H1 (cell line): ENCODE results near the gene GUCY1A1. TPM values are rescaled to one million over a fixed set of nuclear protein-coding genes. Genes with fewer than 3 reads are reported as not detected.

ENCODE experiments used
- CTCF ChIA-PET: fragments of 300-600 bp; sonication (Branson Sonifier 250); formaldehyde crosslinking; loops from one replicate; lab custom pipeline; 2021; ENCODE audit not compliant: partially characterized antibody; lab: Charles Lee
- POLR2A ChIA-PET: fragments of 300-600 bp; sonication (Branson Sonifier 250); formaldehyde crosslinking; loops from one replicate; lab custom pipeline; 2021; ENCODE audit warnings: inconsistent platforms; ENCODE audit not compliant: partially characterized antibody; lab: Charles Lee
- DNase-seq, 2 experiments: peaks; one replicate each; pipeline versions ENCODE4 v3.0.0 to v3.0.0-alpha.2; 2010 to 2022; ENCODE audit warnings: low spot score in 2 of 2, low read depth in 1 of 2, mixed read lengths in 1 of 2
- FAIRE-seq: peaks from 2 replicates; lab custom pipeline; 2011; peaks lifted over from hg19 to GRCh38; lab: Jason Lieb, UNC
- H2AFZ ChIP-seq: 2 replicates; pipeline ENCODE4 v1.8.1; 2012; ENCODE audit warnings: low read length, inconsistent platforms
- H2AK5ac ChIP-seq: 2 replicates; pipeline ENCODE4 v1.6.1; 2013; ENCODE audit warnings: low read depth, low read length
- H2BK120ac ChIP-seq: replicated peaks from 2 replicates; pipeline ENCODE3; 2013; ENCODE audit warnings: low read depth, low read length, inconsistent platforms
- H2BK12ac ChIP-seq: 2 replicates; pipeline ENCODE4 v1.6.1; 2013; ENCODE audit warnings: low read depth, low read length
- H2BK15ac ChIP-seq: 2 replicates; pipeline ENCODE4 v1.6.1; 2013; ENCODE audit warnings: low read length
- H2BK20ac ChIP-seq: 2 replicates; pipeline ENCODE4 v1.6.1; 2013; ENCODE audit warnings: low read length
- H2BK5ac ChIP-seq: 2 replicates; pipeline ENCODE4 v1.6.1; 2013; ENCODE audit warnings: low read depth, low read length
- H3K14ac ChIP-seq: 2 replicates; pipeline ENCODE4 v1.6.1; 2013; ENCODE audit warnings: inconsistent platforms; ENCODE audit not compliant: insufficient read length
- H3K18ac ChIP-seq: 2 replicates; pipeline ENCODE4 v1.6.1; 2013; ENCODE audit warnings: low read length; ENCODE audit errors: extremely low read depth
- H3K23ac ChIP-seq: 2 replicates; pipeline ENCODE4 v1.6.1; 2013; ENCODE audit warnings: inconsistent platforms; ENCODE audit not compliant: insufficient read length
- H3K23me2 ChIP-seq: 2 replicates; pipeline ENCODE4 v1.6.1; 2013; ENCODE audit warnings: low read depth, low read length
- H3K27ac ChIP-seq: 2 replicates; pipeline ENCODE4 v1.6.1; 2011; ENCODE audit warnings: low read depth, low read length, inconsistent platforms
- H3K27me3 ChIP-seq, 4 experiments: replicated peaks in 1 of 4; 1 replicate in 1 of 4; 2 replicates in 3 of 4; pipeline versions ENCODE4 v1.6.1 to v1.8.1; 2011 to 2013; ENCODE audit warnings: low read length in 3 of 4, mild to moderate bottlenecking in 3 of 4, inconsistent platforms in 2 of 4, mixed read lengths in 2 of 4, moderate library complexity in 1 of 4; ENCODE audit not compliant: control insufficient read depth in 3 of 4, insufficient read depth in 3 of 4; ENCODE audit errors: extremely low read depth in 1 of 4
- H3K36me3 ChIP-seq, 4 experiments: 2 replicates each; pipeline versions ENCODE4 v1.6.1 to v1.8.1; 2011 to 2013; ENCODE audit warnings: mild to moderate bottlenecking in 4 of 4, low read length in 3 of 4, moderate library complexity in 2 of 4, control low read depth in 1 of 4, inconsistent platforms in 1 of 4; ENCODE audit not compliant: insufficient read depth in 4 of 4, control insufficient read depth in 2 of 4
- H3K4ac ChIP-seq: replicated peaks from 2 replicates; pipeline ENCODE3; 2013; ENCODE audit warnings: low read length, low read depth, mixed read lengths, inconsistent platforms; ENCODE audit not compliant: insufficient read length
- H3K4me1 ChIP-seq, 4 experiments: replicated peaks in 1 of 4; 1 replicate in 1 of 4; 2 replicates in 3 of 4; pipeline versions ENCODE4 v1.6.1 to v1.8.1; 2011 to 2013; ENCODE audit warnings: low read length in 3 of 4, inconsistent platforms in 2 of 4, mixed read lengths in 1 of 4; ENCODE audit not compliant: insufficient read depth in 4 of 4, control insufficient read depth in 3 of 4
- H3K4me2 ChIP-seq, 2 experiments: 2 replicates each; pipeline versions ENCODE4 v1.6.1 to v1.8.1; 2011 to 2013; ENCODE audit warnings: low read depth in 2 of 2, low read length in 2 of 2, control low read depth in 1 of 2, inconsistent platforms in 1 of 2, mild to moderate bottlenecking in 1 of 2; ENCODE audit not compliant: insufficient read depth in 1 of 2
- H3K4me3 ChIP-seq, 4 experiments: fragments of 200-600, 300-600 bp in 1 of 4; sonication (generic), shearing (Covaris generic), sonication (Bioruptor Twin) in 1 of 4; 2 replicates each; pipeline versions ENCODE4 v1.5.1 to v1.8.1; 2011 to 2016; ENCODE audit warnings: low read length in 4 of 4, low read depth in 3 of 4, control low read depth in 2 of 4, inconsistent platforms in 2 of 4, mild to moderate bottlenecking in 2 of 4, mixed read lengths in 1 of 4, moderate library complexity in 1 of 4; ENCODE audit not compliant: insufficient read depth in 2 of 4; ENCODE audit errors: extremely low read depth in 1 of 4
- H3K56ac ChIP-seq: replicated peaks from 2 replicates; pipeline ENCODE3; 2013; ENCODE audit warnings: low read depth, mild to moderate bottlenecking, mixed read lengths, low read length, inconsistent platforms; ENCODE audit not compliant: insufficient read length
- H3K79me1 ChIP-seq: 2 replicates; pipeline ENCODE4 v1.6.1; 2013; ENCODE audit warnings: low read depth, low read length, control low read depth
- H3K79me2 ChIP-seq, 2 experiments: 2 replicates each; pipeline versions ENCODE4 v1.6.1 to v1.8.1; 2012 to 2013; ENCODE audit warnings: low read length in 2 of 2, mild to moderate bottlenecking in 2 of 2, inconsistent platforms in 1 of 2; ENCODE audit not compliant: insufficient read depth in 2 of 2, control insufficient read depth in 1 of 2
- H3K9ac ChIP-seq, 4 experiments: replicated peaks in 1 of 4; 1 replicate in 1 of 4; 2 replicates in 3 of 4; pipeline versions ENCODE4 v1.6.1 to v1.8.1; 2011 to 2013; ENCODE audit warnings: low read depth in 3 of 4, low read length in 3 of 4, control low read depth in 2 of 4, mild to moderate bottlenecking in 2 of 4, moderate library complexity in 2 of 4, inconsistent platforms in 1 of 4; ENCODE audit errors: extremely low read depth in 1 of 4
- H3K9me3 ChIP-seq, 2 experiments: 2 replicates each; pipeline versions ENCODE4 v1.6.1 to v1.8.1; 2012 to 2013; ENCODE audit warnings: mild to moderate bottlenecking in 2 of 2, moderate library complexity in 2 of 2, control low read depth in 1 of 2, inconsistent platforms in 1 of 2, low read depth in 1 of 2, low read length in 1 of 2, mixed read lengths in 1 of 2; ENCODE audit not compliant: insufficient read depth in 2 of 2
- H4K20me1 ChIP-seq, 2 experiments: replicated peaks in 1 of 2; 2 replicates each; pipeline versions ENCODE3 to v1.8.1; 2011 to 2013; ENCODE audit warnings: inconsistent platforms in 2 of 2, low read length in 2 of 2, mild to moderate bottlenecking in 1 of 2; ENCODE audit not compliant: insufficient read depth in 2 of 2, control insufficient read depth in 1 of 2
- H4K5ac ChIP-seq: 2 replicates; pipeline ENCODE4 v1.6.1; 2013; ENCODE audit warnings: low read length, low read depth, mixed read lengths, inconsistent platforms; ENCODE audit not compliant: insufficient read length
- H4K8ac ChIP-seq: 2 replicates; pipeline ENCODE4 v1.8.0; 2013; ENCODE audit warnings: mild to moderate bottlenecking, moderate library complexity, low read length, inconsistent platforms; ENCODE audit not compliant: insufficient read depth; ENCODE audit errors: extremely low read depth
- H4K91ac ChIP-seq: replicated peaks from 2 replicates; pipeline ENCODE3; 2013; ENCODE audit warnings: low read length, mixed read lengths, inconsistent platforms; ENCODE audit not compliant: insufficient read length
- CEBPB ChIP-seq: IDR thresholded peaks from 2 replicates; pipeline ENCODE4 v1.6.1; 2012; ENCODE audit warnings: low read depth, low read length
- NRF1 ChIP-seq: IDR thresholded peaks from 2 replicates; pipeline ENCODE4 v1.6.1; 2011; ENCODE audit warnings: mild to moderate bottlenecking, low read depth, low read length, improper control_type of control experiment
- RNF2 ChIP-seq: fragments of 200-900, 300-1000 bp; sonication (generic); IDR thresholded peaks from 2 replicates; pipeline ENCODE4 v1.7.1; 2016; ENCODE audit warnings: borderline replicate concordance, low read depth, mild to moderate bottlenecking, antibody characterized with exemption, low read length; ENCODE audit not compliant: poor library complexity, severe bottlenecking; ENCODE audit errors: missing control alignments
- YY1 ChIP-seq: IDR thresholded peaks from 2 replicates; pipeline ENCODE4 v1.6.1; 2011; ENCODE audit warnings: low read depth, mild to moderate bottlenecking, low read length
- WGBS, 2 experiments: shearing (Covaris generic) in 1 of 2; methylation state at CpG; one replicate each; pipeline versions ENCODE4 v1.1.6 to v1.1.7; 2013 to 2015; ENCODE audit warnings: low lambda C conversion rate in 2 of 2, mixed read lengths in 2 of 2, inconsistent platforms in 1 of 2, low coverage in 1 of 2, missing lambda C conversion rate in 1 of 2; ENCODE audit not compliant: insufficient replicate concordance in 2 of 2, insufficient coverage in 1 of 2, insufficient read length in 1 of 2; ENCODE audit errors: extremely low coverage in 1 of 2, missing lambda C conversion rate in 1 of 2; 5-methylcytosine and 5-hydroxymethylcytosine counted together
- polyA plus RNA-seq, 7 experiments: library from polyadenylated mRNA; depleted of rRNA in 3 of 7; stranded (reverse) in 5 of 7; unstranded in 2 of 7; fragments of >200 nt in 5 of 7; fragments of 200-250 nt in 2 of 7; gene quantifications; 1 replicate in 5 of 7; 2 replicates in 1 of 7; 4 replicates in 1 of 7; pipeline versions ENCODE4 v1.2.1 to v1.2.3, GENCODE V29; 2011 to 2013; ENCODE audit warnings: missing spikeins in 2 of 7, mixed read lengths in 2 of 7
- total RNA-seq: library from RNA; stranded (reverse); fragmentation: NEBNext Ultra II Directional; extraction: Animal tissue kit (Norgen Biotek cat#: 25700); gene quantifications from 2 replicates; pipeline ENCODE4 v1.2.1, GENCODE V29; 2021

GUCY1A1 gene
- total and polyA plus RNA-seq, 2 of the 8 experiments (the other 6 are each of a cell fraction or from before 2014, with no cell fraction given) = not detected

DNA sequence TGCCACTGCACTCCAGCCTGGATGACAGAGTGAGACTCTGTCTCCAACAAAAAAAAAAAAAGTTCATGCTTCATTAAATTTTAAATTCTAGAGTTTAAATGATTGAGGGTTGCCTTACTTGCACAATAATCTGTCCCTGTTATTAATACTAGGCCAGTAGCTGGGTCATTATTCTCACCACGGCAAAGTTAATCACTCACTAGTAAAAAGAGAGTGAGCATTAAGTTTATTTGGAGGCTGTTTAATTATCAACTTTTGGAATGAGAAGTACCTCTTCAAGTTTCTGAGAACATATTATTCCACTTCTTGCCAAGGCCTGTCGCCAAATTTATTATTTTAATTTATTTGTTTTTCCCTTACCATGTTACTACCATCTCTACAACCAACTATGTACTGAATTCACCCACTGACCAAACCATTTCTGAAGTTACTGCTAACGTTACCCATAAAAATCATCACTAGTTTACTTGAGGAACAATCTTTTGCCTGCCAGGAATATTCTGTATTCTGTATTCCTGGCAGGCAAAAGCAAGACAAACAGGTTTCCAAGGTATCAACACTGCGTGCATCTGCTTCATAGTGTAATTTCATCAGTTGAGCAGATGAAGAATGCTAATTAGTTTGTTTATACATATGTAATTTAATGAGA lies 26.5 kb downstream of the GUCY1A1 start:
- Histone ChIP-seq H3K79me1 (no peaks in the 10 kb centered on the region), H3K4me3 (no peak overlapping the region), H3K9me3 (no peaks in the 10 kb centered on the region), H2BK15ac (no peak overlapping the region), H4K5ac (no peak overlapping the region), H2AK5ac (no peak overlapping the region), H3K23ac (no peak overlapping the region), H3K18ac (no peak overlapping the region), H3K4me2 (no peak overlapping the region), H2BK12ac (no peak overlapping the region), H2BK20ac (no peak overlapping the region), H3K14ac (no peak overlapping the region), H3K4me1 (no peaks in the 10 kb centered on the region), H2BK5ac (no peak overlapping the region), H3K27ac (no peak overlapping the region), H3K9ac (no peak overlapping the region), H4K91ac (no peak overlapping the region), H4K20me1 (no peaks in the 10 kb centered on the region), H3K23me2 (no peaks in the 10 kb centered on the region), H3K56ac (no peak overlapping the region), H3K4ac (no peak overlapping the region), H3K27me3 (no peaks in the 10 kb centered on the region), H3K79me2 (no peaks in the 10 kb centered on the region), H2BK120ac (no peak overlapping the region), H3K36me3 (no peaks in the 10 kb centered on the region), H2AFZ (no peak overlapping the region), H4K8ac (no peak overlapping the region)
- WGBS, 2 experiments = 90% methylated on average over 4 of the region's 4 CpGs; no CpG with 5 or more reads in 1 of the 2 experiments
- ChIA-PET CTCF (no interaction called here), POLR2A (no interaction called here)
- FAIRE-seq (no peak), DNase-seq (no peak)
- TF ChIP-seq YY1 (no peak), NRF1 (no peak), CEBPB (no peak), RNF2 (no peak)
